Measurements from ENCODE around the gene KIF1A. TPM values are rescaled to one million over a fixed set of nuclear protein-coding genes. Genes with fewer than 3 reads are reported as not detected.
"Not testable (repeated sequence)": the region's sequence is repeated elsewhere in the genome, so short reads cannot be mapped to it uniquely, and the experiment has no call there.

KIF1A gene
- total RNA-seq, 1 donor from 2014 or later, result not detected

DNA sequence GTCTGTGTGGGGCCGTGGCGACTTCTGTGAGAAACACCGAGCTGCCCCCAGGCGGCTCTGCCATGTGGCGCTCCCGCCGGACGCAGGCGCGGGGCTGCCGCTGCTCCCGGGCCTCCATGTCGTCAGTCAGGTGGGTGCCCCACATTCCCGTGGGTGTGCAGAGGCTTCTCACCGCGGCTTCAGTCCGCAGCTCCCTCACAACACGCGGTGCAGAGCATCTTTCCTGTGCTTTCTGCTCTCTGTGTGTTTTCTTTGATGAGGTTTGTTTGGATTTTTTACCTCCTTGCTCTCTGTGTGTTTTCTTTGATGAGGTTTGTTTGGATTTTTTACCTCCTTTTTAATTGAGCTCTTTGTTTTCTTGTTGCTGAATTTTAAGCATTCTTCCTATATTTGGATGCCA, 115.4 kb downstream of the KIF1A start:
- no peak for DNase-seq (ENCODE audit: low spot score)

DNA sequence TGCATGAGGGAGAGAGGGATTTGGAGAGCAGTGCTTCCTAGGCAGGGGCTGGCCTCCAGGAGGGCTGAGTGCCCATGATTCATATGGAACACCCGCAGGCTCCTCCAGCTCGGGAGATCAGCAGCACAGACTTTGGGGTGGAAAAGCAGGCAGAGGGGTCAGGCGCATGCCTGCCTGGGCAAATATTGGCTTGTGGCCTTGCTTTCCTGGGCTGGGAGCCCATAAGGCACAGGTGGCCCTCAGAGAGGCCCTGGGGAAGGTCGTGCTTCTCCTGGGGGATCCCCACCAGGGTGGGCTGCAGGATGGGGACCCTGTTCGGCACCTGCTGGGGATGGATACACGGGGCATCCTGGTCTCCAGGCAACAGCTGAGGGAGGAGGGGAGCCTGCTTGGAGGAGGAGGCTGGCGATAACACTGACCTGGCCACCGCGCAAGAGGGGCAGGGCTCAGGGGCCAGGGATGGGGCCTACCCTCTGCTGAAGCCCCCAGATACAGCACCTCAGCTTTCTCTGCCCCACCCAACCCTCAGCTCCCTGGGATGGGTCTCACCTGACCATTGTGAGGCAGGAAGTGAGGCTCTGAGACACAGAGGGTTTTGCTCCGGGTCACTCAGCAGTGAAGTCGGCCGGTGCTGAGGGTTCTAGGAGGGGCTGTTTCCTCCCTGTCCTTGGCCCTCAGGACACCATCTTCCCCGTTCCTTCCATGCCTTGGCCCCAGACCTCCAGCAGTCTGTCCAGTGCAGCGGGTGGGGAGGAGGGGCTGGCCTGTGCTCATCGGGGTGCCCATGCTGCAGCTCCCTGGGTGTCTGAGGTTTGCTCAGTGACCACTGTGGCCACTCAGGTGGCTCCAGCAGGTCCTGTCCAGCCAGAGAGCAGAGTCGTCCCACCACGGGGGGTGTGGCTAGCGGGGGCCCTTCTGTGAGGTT, 116.3 kb downstream of the KIF1A start:
- no peak for DNase-seq (ENCODE audit: low spot score)

- no peak for DNase-seq (ENCODE audit: low spot score)
Measured at GRCh38 chr2:240702640-240703011, 117.4 kb downstream of the KIF1A start.

- no peak for DNase-seq (ENCODE audit: low spot score)
Measured at GRCh38 chr2:240701736-240702639, 118.0 kb downstream of the KIF1A start.

DNA sequence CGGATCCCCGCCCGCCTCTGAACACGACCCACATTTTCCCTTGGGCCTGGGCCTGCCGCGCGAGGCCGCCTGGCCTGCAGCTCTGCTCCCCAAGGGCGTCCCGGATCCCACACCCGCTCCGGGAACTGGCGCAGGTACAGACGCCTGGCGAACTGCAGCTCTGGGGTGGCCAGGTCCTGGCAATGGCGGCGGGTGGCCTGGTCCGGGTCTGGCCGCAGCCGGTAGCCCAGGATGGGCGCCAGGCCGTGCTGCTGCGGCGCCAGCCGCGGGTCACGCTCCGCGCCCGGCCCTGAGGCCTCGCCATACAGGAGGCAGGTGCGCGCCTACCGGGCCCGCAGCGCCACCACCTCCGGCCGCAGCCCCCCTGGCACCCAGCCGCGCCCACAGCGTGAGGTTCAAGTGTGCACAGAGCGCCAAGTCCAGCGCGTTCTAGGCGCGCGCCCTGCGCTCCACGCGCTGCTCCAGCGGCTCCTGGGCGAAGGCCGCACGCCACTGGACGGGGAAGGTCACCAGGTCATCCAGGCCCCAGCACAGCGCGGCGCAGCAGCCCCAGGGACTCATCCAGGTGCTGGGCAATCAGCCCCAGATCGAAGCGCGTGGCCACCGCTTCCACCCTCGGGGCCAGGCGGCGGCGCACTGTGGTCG, 118.8 kb downstream of the KIF1A start:
- no peak for DNase-seq (ENCODE audit: low spot score)

DNA sequence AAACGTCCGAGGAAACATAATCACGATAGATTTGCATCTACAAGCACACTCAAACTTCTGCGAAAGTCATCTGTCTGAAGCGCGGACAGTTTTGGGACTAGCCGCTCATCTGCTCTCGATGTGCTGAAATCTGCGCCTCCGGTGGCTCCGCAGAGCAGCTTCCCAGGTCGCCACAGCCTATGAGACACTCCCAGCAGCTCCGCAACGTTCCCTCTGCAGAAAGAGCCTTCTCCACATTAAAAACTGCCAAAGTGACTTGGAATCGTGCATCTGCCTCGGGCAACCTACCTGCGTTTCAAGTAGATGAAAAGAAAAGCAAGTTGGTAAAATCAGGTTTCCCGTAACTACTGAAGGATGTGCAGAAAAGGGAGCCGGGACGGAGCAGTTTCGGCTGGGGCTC, 119.4 kb downstream of the KIF1A start:
- DNase-seq (ENCODE audit: low spot score), result not testable (repeated sequence)

DNA sequence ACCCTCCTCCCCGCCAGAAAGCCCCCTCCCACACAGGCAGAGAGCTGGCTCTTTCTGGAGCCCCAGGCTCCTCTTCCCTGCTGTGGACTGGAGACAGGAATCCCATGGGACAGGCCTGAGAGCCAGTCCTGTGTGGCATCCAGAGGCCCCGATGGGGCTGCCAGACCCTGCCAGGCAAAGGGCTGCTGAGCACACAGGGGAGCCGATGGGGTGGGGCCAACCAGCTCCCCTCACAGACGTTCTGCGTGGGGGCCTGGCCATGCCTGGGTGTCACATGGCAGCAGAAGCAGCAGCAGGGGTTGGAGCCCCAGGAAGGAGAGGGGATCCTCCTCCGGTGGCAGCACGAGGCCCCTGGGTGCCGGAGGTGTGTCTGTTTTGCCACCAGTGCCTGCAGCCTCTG, 120.2 kb downstream of the KIF1A start:
- not testable (repeated sequence) for DNase-seq (ENCODE audit: low spot score)

GRCh38 chr2:240698852-240699561, 121.0 kb downstream of the KIF1A start:
- DNase-seq (ENCODE audit: low spot score), result not testable (repeated sequence)

DNA sequence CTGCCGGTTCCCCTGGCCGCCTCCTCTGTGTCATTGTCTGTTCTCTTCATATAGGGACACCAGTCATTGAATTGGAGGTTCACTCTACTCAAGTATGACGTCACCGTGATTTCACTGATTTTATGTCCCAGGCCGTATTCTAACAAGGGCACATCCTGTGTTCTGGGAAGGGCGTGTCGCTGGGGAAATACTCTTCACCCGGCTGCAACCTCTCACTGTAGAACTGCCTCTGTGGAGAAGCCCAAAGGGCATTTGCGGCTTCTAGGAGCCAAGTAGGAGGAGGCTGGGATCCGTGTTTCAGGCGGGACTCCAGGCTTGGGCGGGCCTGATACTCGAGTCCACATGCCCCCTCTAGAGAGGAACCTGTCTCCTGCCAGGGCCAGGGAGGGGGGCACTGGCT, 123.5 kb downstream of the KIF1A start:
- not testable (repeated sequence) for DNase-seq (ENCODE audit: low spot score)

DNA sequence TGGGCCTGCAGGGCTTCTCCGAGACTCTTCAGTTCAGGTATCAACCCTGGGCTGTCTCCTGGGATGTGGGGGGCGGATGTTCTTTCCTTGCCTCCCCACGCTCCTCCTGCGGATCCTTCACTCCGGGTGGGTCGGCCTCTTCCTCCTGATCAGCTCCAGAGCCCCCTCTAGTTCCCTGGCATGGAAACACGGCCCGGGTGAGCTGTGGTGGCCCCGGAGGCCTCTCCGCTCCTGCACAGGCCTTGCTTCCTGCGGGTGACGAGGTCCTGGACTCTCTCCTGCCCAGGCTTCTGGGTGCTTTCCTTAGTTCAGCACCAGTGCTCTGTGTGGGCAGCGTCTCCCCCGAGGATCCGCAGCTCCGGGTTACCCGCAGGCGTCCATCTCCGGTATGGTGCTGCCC, 124.4 kb downstream of the KIF1A start:
- not testable (repeated sequence) for DNase-seq (ENCODE audit: low spot score)

- DNase-seq (ENCODE audit: low spot score), result peak; percentile 24
Measured at GRCh38 chr2:240694304-240694703, 125.7 kb downstream of the KIF1A start.

- DNase-seq (ENCODE audit: low spot score), result not testable (repeated sequence)
Measured at GRCh38 chr2:240692583-240693561, 127.1 kb downstream of the KIF1A start.

DNA sequence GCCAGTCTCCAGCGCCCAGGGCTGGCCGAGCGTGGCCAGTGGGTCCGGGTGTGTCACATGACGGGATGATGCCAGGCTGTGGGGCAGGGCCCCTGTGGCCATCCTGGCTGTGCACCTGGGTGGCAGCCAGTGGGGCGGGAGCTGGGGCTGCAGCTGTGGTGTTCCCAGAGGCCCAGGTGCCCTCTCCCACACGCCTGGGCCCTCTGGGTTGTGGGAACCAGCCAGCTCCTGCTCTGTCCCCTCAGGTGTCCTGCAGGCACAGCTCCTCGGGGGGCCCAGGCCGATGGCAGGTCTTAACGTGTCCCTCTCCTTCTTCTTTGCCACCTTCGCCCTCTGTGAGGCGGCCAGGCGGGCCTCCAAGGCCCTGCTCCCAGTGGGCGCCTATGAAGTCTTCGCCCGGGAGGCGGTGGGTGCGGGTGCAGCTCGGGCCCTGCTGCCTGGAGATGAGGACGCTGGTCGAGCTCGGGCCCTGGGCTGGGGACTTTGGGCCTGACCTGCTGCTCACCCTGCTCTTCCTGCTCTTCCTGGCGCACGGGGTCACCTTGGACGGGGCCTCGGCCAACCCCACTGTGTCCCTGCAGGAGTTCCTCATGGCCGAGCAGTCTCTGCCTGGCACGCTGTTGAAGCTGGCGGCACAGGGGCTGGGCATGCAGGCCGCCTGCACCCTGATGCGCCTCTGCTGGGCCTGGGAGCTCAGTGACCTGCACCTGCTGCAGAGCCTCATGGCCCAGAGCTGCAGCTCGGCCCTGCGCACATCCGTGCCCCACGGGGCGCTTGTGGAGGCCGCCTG, 128.2 kb downstream of the KIF1A start, which contains the start of gene AQP12A:
Gene AQP12A (plus strand): TSS at position 236 of the 790 bp plus-strand sequence. CDS start 48 bp downstream, at position 284.
- peak; percentile 89 for DNase-seq (ENCODE audit: low spot score)

DNA sequence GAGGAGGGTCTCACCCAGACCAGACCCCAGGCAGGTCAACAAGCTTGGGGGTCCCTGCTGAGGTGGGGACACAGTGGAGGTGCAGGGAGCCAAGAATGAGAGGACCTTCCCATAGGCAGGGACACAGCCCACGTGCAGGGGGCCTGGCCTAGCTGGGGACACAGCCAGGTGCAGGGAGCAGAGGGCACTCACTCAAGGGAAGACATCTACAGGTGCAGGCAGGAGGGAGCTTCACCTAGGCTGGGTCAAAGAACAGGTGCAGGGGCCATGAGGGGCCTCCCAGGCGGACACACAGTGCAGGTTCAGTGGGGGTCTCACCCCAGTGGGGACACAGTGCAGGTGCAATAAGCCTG, 129.0 kb downstream of the KIF1A start:
- not testable (repeated sequence) for DNase-seq (ENCODE audit: low spot score)

GRCh38 chr2:240690421-240691074, 129.5 kb downstream of the KIF1A start:
- not testable (repeated sequence) for DNase-seq (ENCODE audit: low spot score)

- DNase-seq (ENCODE audit: low spot score), result no peak
Measured at GRCh38 chr2:240689975-240690374, 130.0 kb downstream of the KIF1A start.

DNA sequence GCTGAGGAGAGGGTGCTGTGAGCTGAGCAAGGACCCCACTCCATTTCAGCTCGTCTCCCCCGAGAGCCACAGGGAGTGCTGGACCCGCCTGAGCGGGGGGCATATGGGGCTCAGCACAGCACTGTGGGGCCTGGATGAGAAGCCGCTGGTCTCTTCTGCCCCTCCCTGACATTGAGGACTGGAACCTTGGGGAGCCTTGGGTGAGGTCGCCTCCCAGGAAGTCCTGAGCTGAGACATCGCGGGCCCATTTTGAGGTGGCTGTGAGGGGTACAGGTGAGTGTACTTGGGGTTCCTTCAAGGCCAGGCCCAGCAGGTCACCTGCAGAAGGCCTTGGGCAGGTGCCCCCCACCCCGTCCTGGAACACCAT, 131.5 kb downstream of the KIF1A start:
- no peak for DNase-seq (ENCODE audit: low spot score)

Measured in mesenteric fat pad (tissue), 1 donor.